ENCODE measurements around the gene CD200.
"Not testable (repeated sequence)": the region's sequence is repeated elsewhere in the genome, so short reads cannot be mapped to it uniquely, and the experiment has no call there.

CD200 gene

GRCh38 chr3:112391648-112392047 lies 58.7 kb downstream of the CD200 start:
- no peak for DNase-seq

GRCh38 chr3:112392393-112393359 lies 59.7 kb downstream of the CD200 start:
- DNase-seq: no peak

- DNase-seq: no peak
These were observed 60.4 kb downstream of the CD200 start for GRCh38 chr3:112393360-112393728.

GRCh38 chr3:112394003-112394640 lies 61.2 kb downstream of the CD200 start:
- DNase-seq: peak; percentile 31

- peak; percentile 59 for DNase-seq
These were observed 62.4 kb downstream of the CD200 start for GRCh38 chr3:112395181-112395895.

- DNase-seq: no peak
These were observed 62.9 kb downstream of the CD200 start for GRCh38 chr3:112395896-112396290.

GRCh38 chr3:112397556-112397955 lies 64.6 kb downstream of the CD200 start:
- no peak for DNase-seq

GRCh38 chr3:112399064-112399463 lies 66.1 kb downstream of the CD200 start:
- no peak for DNase-seq

GRCh38 chr3:112399554-112399953 lies 66.6 kb downstream of the CD200 start:
- DNase-seq: not testable (repeated sequence)

- DNase-seq: not testable (repeated sequence)
These were observed 67.4 kb downstream of the CD200 start for GRCh38 chr3:112400317-112400716.

- DNase-seq: no peak
These were observed 68.7 kb downstream of the CD200 start for GRCh38 chr3:112401617-112402016.

- no peak for DNase-seq
These were observed 70.1 kb downstream of the CD200 start for GRCh38 chr3:112403103-112403502.

GRCh38 chr3:112404924-112405549 lies 72.1 kb downstream of the CD200 start:
- DNase-seq: not testable (repeated sequence)

GRCh38 chr3:112405845-112406244 lies 72.9 kb downstream of the CD200 start:
- DNase-seq: no peak

- no peak for DNase-seq
These were observed 74.4 kb downstream of the CD200 start for GRCh38 chr3:112407214-112407887.

GRCh38 chr3:112407888-112408702 lies 75.1 kb downstream of the CD200 start:
- DNase-seq: no peak

GRCh38 chr3:112409041-112409440 lies 76.1 kb downstream of the CD200 start:
- DNase-seq: no peak

GRCh38 chr3:112411425-112411824 lies 78.5 kb downstream of the CD200 start:
- peak; percentile 9 for DNase-seq

Measured in fibroblast of upper back skin (primary cell).